Measurements from ENCODE around the gene SLC25A36. TPM values are rescaled to one million over a fixed set of nuclear protein-coding genes. Genes with fewer than 3 reads are reported as not detected.

SLC25A36 gene
- total and polyA plus RNA-seq, 2 donors (not counting 1 experiment from before 2014, with no cell fraction given): 29.3 to 76.0 TPM

DNA sequence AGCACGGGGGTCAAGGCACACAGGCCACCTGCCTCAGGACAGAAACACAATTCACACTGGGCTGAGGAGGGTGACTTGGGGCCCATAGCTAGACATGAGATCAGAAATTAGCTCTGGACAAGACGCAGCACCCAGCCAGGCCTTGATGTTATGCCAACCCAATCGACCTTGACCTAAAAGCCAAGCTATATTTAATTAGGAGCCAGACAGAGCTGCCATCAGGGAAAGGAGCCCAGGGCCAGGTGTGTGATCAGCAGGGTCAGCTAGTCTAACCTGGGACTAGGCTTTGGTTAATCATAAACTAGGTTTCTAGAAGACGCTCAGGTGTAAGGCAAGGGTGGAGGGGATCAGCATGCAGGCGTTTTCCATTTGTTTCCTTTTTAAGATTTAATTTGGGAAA, 23.9 kb upstream of the SLC25A36 start:
- Mint-ChIP-seq H3K4me1 (no peaks in the 10 kb centered on the region), H3K4me3 (no peak overlapping the region), H3K9me3 (ENCODE audit: insufficient read depth) (no peaks in the 10 kb centered on the region), H3K27ac (no peak overlapping the region), H3K27me3 (peaks cover 43% of the 10 kb centered on the region)
- Histone ChIP-seq H3K36me3 (replicated peaks in 1 of 2; ENCODE audit: control extremely low read depth in 1 of 2, control insufficient read depth in 1 of 2, extremely low read depth in 1 of 2, insufficient read depth in 2 of 2, low read length in 1 of 2) (no peaks in the 10 kb centered on the region), H4K20me1 (ENCODE audit: control insufficient read depth, insufficient read depth, low read length, poor library complexity, severe bottlenecking) (no peaks in the 10 kb centered on the region), H3K27me3 (replicated peaks in 1 of 4; ENCODE audit: control extremely low read depth in 1 of 4, control insufficient read depth in 3 of 4, insufficient read depth in 4 of 4, low read length in 3 of 4) (peaks cover 0 to 4% (median 2%) of the 10 kb centered on the region in 4 experiments), H3K9ac (ENCODE audit: low read length) (no peak overlapping the region), H3K79me2 (ENCODE audit: control insufficient read depth, insufficient read depth, low read length) (no peaks in the 10 kb centered on the region), H3K9me3 (ENCODE audit: control extremely low read depth in 1 of 3, control insufficient read depth in 2 of 3, insufficient read depth in 1 of 3, low read length in 2 of 3) (no peaks in the 10 kb centered on the region), H2AFZ (ENCODE audit: insufficient read depth, low read depth, low read length, poor library complexity, severe bottlenecking) (no peak overlapping the region), H3K4me3 (ENCODE audit: control extremely low read depth in 1 of 5, extremely low read depth in 1 of 5, insufficient read depth in 1 of 5, low read depth in 2 of 5, low read length in 4 of 5) (no peak overlapping the region), H3K4me1 (ENCODE audit: control insufficient read depth in 2 of 2, insufficient read depth in 2 of 2, low read length in 2 of 2) (no peaks in the 10 kb centered on the region), H3K4me2 (replicated peaks; ENCODE audit: low read depth, low read length, poor library complexity, severe bottlenecking) (no peak overlapping the region), H3K27ac (ENCODE audit: low read length in 2 of 2) (no peak overlapping the region)
- DNase-seq: no peak
- CTCF ChIA-PET: interaction anchor here (0.6 kb wide), 1 partner anchor 78 kb away, joined by 3 read pairs; no protein-coding TSS in a partner anchor
- POLR2A ChIA-PET: no interaction called here
- TF ChIP-seq, protein P1, sequence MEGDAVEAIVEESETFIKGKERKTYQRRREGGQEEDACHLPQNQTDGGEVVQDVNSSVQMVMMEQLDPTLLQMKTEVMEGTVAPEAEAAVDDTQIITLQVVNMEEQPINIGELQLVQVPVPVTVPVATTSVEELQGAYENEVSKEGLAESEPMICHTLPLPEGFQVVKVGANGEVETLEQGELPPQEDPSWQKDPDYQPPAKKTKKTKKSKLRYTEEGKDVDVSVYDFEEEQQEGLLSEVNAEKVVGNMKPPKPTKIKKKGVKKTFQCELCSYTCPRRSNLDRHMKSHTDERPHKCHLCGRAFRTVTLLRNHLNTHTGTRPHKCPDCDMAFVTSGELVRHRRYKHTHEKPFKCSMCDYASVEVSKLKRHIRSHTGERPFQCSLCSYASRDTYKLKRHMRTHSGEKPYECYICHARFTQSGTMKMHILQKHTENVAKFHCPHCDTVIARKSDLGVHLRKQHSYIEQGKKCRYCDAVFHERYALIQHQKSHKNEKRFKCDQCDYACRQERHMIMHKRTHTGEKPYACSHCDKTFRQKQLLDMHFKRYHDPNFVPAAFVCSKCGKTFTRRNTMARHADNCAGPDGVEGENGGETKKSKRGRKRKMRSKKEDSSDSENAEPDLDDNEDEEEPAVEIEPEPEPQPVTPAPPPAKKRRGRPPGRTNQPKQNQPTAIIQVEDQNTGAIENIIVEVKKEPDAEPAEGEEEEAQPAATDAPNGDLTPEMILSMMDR (IDR thresholded peaks at IDR 0.05): no peak
- no peak for TF ChIP-seq EZH2 (IDR thresholded peaks at IDR 0.05; ENCODE audit: borderline replicate concordance, insufficient read depth, low read depth, low read length, poor library complexity, severe bottlenecking)
- intact Hi-C loops (cut with micrococcal nuclease): no loop called here
- ATAC-seq (ENCODE audit: low read depth): no peak
- WGBS (ENCODE audit: insufficient coverage): 90% methylated on average over 4 of the region's 5 CpGs

DNA sequence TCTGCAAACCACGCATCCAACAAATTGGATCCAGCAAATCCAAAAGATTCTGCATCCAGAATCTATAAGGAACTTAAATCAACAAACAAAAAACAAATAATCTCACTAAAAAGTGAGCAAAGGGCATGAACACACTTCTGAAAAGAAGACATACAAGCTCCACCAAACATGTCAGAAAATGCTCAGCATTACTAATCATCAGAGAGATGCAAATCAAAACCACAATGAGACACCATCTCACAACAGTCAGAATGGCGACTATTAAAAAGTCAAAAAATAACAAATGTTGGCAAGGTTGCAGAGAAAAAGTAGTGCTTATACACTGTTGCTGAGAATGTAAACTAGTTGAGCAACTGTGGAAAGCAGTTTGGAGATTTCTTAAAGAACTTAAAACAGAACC, 21.6 kb upstream of the SLC25A36 start:
- Histone ChIP-seq H3K4me3 (ENCODE audit: control extremely low read depth in 1 of 5, extremely low read depth in 1 of 5, insufficient read depth in 1 of 5, low read depth in 2 of 5, low read length in 4 of 5) (no peak overlapping the region), H3K79me2 (ENCODE audit: control insufficient read depth, insufficient read depth, low read length) (no peaks in the 10 kb centered on the region), H4K20me1 (ENCODE audit: control insufficient read depth, insufficient read depth, low read length, poor library complexity, severe bottlenecking) (no peaks in the 10 kb centered on the region), H3K9ac (ENCODE audit: low read length) (no peak overlapping the region), H3K36me3 (replicated peaks in 1 of 2; ENCODE audit: control extremely low read depth in 1 of 2, control insufficient read depth in 1 of 2, extremely low read depth in 1 of 2, insufficient read depth in 2 of 2, low read length in 1 of 2) (no peaks in the 10 kb centered on the region), H3K4me2 (replicated peaks; ENCODE audit: low read depth, low read length, poor library complexity, severe bottlenecking) (no peak overlapping the region), H3K27ac (ENCODE audit: low read length in 2 of 2) (no peak overlapping the region), H3K9me3 (ENCODE audit: control extremely low read depth in 1 of 3, control insufficient read depth in 2 of 3, insufficient read depth in 1 of 3, low read length in 2 of 3) (no peaks in the 10 kb centered on the region), H3K4me1 (ENCODE audit: control insufficient read depth in 2 of 2, insufficient read depth in 2 of 2, low read length in 2 of 2) (no peaks in the 10 kb centered on the region), H3K27me3 (replicated peaks in 1 of 4; ENCODE audit: control extremely low read depth in 1 of 4, control insufficient read depth in 3 of 4, insufficient read depth in 4 of 4, low read length in 3 of 4) (peaks cover 0 to 4% (median 2%) of the 10 kb centered on the region in 4 experiments), H2AFZ (ENCODE audit: insufficient read depth, low read depth, low read length, poor library complexity, severe bottlenecking) (no peak overlapping the region)
- H3K27ac Mint-ChIP-seq: no peak overlapping the region
- peaks cover 33% of the 10 kb centered on the region for H3K27me3 Mint-ChIP-seq
- DNase-seq (no peak), ATAC-seq (ENCODE audit: low read depth) (no peak)
- TF ChIP-seq, protein P1 (IDR thresholded peaks at IDR 0.05): no peak
- TF ChIP-seq EZH2 (IDR thresholded peaks at IDR 0.05; ENCODE audit: borderline replicate concordance, insufficient read depth, low read depth, low read length, poor library complexity, severe bottlenecking): no peak
- POLR2A ChIA-PET: no interaction called here
- WGBS (ENCODE audit: insufficient coverage): 90% methylated on average over 1 of the region's 2 CpGs
- intact Hi-C loops (cut with micrococcal nuclease): loop anchor here (10.0 kb wide), 1 partner anchor 55 kb away; no protein-coding TSS in a partner anchor
- H3K9me3 Mint-ChIP-seq (ENCODE audit: insufficient read depth): no peaks in the 10 kb centered on the region
- H3K4me1 Mint-ChIP-seq: no peaks in the 10 kb centered on the region
- no peak overlapping the region for H3K4me3 Mint-ChIP-seq
- CTCF ChIA-PET: no interaction called here

Data from B cell (primary cell).